Measurements from ENCODE around the gene C12orf43. TPM values are rescaled to one million over a fixed set of nuclear protein-coding genes. Genes with fewer than 3 reads are reported as not detected.
A peak's percentile ranks its signal among the peaks of the same experiment; 100 is the strongest.

C12orf43 gene
- total RNA-seq, 1 donor = 15.2 TPM

DNA sequence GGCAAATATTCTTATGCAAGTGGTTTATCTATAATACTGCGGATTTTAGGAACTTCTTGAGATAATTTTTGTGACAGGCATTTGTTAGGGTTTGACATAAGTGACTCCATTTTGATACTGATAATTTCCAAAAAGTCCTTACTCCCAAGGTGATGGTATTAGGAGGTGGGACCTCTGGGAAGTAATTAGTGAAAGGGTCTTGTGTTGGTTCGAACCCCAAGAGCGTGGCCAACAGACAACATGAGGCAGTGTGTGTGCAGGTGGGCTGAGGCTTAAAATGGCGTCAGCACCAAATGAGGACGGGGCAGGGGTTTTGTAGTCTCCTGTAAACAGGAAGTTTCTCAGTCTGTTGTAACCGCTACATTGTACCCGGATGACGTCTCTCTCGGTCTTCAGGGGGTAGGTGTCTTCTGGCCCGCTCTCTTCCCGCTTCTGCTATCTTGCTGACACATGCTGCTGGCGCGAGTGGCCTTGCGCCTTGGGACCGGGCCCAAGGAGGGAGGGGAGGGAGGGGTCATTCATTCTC is 1.7 kb upstream of the C12orf43 start:
- H3K27me3 ChIP-seq (ENCODE audit: insufficient read depth, low read length) = peaks cover 2% of the 10 kb centered on the region
- no peak for DNase-seq (ENCODE audit: insufficient read length, low spot score, missing footprints)
- H3K27ac ChIP-seq (ENCODE audit: low read depth, low read length) = no peak overlapping the region

DNA sequence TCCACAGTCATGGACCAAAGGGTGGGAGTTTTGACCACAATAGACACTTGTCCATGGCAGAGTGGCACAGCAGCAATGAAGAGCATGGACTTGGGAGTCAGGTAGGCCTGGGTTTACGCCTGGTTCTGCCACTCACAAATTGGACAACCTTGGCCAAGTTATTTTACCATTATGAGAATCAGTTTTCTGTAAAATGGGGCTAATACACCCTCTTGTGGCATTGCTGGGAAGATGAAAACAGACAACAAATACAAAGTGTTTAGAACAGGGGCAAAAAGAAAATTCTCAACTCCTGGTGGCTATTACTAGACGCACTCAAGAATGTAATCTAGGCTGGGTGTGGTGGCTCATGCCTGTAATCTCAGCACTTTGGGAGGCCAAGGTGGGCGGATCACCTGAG is 2.6 kb downstream of the C12orf43 start:
- H2AFZ ChIP-seq (ENCODE audit: low read length) = no peak overlapping the region
- H3K4me2 ChIP-seq (ENCODE audit: insufficient read depth, low read length) = no peak overlapping the region
- TF ChIP-seq, protein P1, sequence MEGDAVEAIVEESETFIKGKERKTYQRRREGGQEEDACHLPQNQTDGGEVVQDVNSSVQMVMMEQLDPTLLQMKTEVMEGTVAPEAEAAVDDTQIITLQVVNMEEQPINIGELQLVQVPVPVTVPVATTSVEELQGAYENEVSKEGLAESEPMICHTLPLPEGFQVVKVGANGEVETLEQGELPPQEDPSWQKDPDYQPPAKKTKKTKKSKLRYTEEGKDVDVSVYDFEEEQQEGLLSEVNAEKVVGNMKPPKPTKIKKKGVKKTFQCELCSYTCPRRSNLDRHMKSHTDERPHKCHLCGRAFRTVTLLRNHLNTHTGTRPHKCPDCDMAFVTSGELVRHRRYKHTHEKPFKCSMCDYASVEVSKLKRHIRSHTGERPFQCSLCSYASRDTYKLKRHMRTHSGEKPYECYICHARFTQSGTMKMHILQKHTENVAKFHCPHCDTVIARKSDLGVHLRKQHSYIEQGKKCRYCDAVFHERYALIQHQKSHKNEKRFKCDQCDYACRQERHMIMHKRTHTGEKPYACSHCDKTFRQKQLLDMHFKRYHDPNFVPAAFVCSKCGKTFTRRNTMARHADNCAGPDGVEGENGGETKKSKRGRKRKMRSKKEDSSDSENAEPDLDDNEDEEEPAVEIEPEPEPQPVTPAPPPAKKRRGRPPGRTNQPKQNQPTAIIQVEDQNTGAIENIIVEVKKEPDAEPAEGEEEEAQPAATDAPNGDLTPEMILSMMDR (IDR thresholded peaks at IDR 0.05; ENCODE audit: extremely low read depth, low read depth, low read length) = no peak
- H3K27me3 ChIP-seq (ENCODE audit: insufficient read depth, low read length) = no peaks in the 10 kb centered on the region
- peak; percentile 30 for DNase-seq (ENCODE audit: insufficient read length, low spot score, missing footprints)
- H3K4me3 ChIP-seq (ENCODE audit: insufficient read depth, low read length) = no peak overlapping the region
- no peaks in the 10 kb centered on the region for H3K9me3 ChIP-seq (ENCODE audit: low read depth, low read length)
- H3K79me2 ChIP-seq (ENCODE audit: insufficient read depth, low read length) = peaks cover 16% of the 10 kb centered on the region
- H4K20me1 ChIP-seq (ENCODE audit: insufficient read depth, low read length) = no peaks in the 10 kb centered on the region
- H3K36me3 ChIP-seq (ENCODE audit: insufficient read depth, low read length) = peaks cover 22% of the 10 kb centered on the region
- H3K4me1 ChIP-seq (ENCODE audit: insufficient read depth, low read length) = peaks cover 9% of the 10 kb centered on the region
- no peak overlapping the region for H3K27ac ChIP-seq (ENCODE audit: low read depth, low read length)

More for the DNA sequence above, 1.7 kb upstream of the C12orf43 start:
- TF ChIP-seq, protein P1 (IDR thresholded peaks at IDR 0.05; ENCODE audit: extremely low read depth, low read depth, low read length) = no peak
- H3K79me2 ChIP-seq (ENCODE audit: insufficient read depth, low read length) = peaks cover 16% of the 10 kb centered on the region
- peaks cover 9% of the 10 kb centered on the region for H3K4me1 ChIP-seq (ENCODE audit: insufficient read depth, low read length)
- no peaks in the 10 kb centered on the region for H3K36me3 ChIP-seq (ENCODE audit: insufficient read depth, low read length)
- no peak overlapping the region for H3K4me2 ChIP-seq (ENCODE audit: insufficient read depth, low read length)
- no peak overlapping the region for H3K4me3 ChIP-seq (ENCODE audit: insufficient read depth, low read length)
- no peaks in the 10 kb centered on the region for H4K20me1 ChIP-seq (ENCODE audit: insufficient read depth, low read length)
- H2AFZ ChIP-seq (ENCODE audit: low read length) = no peak overlapping the region
- no peaks in the 10 kb centered on the region for H3K9me3 ChIP-seq (ENCODE audit: low read depth, low read length)

GRCh38 chr12:121011820-121012219 is 4.5 kb downstream of the C12orf43 start:
- Histone ChIP-seq H3K36me3 (ENCODE audit: insufficient read depth, low read length) (peaks cover 27% of the 10 kb centered on the region), H3K27ac (ENCODE audit: low read depth, low read length) (no peak overlapping the region), H3K4me3 (ENCODE audit: insufficient read depth, low read length) (no peak overlapping the region), H3K4me1 (ENCODE audit: insufficient read depth, low read length) (peaks cover 9% of the 10 kb centered on the region), H2AFZ (ENCODE audit: low read length) (no peak overlapping the region), H3K4me2 (ENCODE audit: insufficient read depth, low read length) (no peak overlapping the region), H3K79me2 (ENCODE audit: insufficient read depth, low read length) (peaks cover 16% of the 10 kb centered on the region), H3K9me3 (ENCODE audit: low read depth, low read length) (no peaks in the 10 kb centered on the region), H4K20me1 (ENCODE audit: insufficient read depth, low read length) (no peaks in the 10 kb centered on the region), H3K27me3 (ENCODE audit: insufficient read depth, low read length) (no peaks in the 10 kb centered on the region)
- TF ChIP-seq, protein P1 (IDR thresholded peaks at IDR 0.05; ENCODE audit: extremely low read depth, low read depth, low read length) = no peak
- DNase-seq (ENCODE audit: insufficient read length, low spot score, missing footprints) = no peak

- DNase-seq (ENCODE audit: insufficient read length, low spot score, missing footprints) = no peak
- Histone ChIP-seq H3K4me1 (ENCODE audit: insufficient read depth, low read length) (peaks cover 9% of the 10 kb centered on the region), H3K27me3 (ENCODE audit: insufficient read depth, low read length) (no peaks in the 10 kb centered on the region), H4K20me1 (ENCODE audit: insufficient read depth, low read length) (no peaks in the 10 kb centered on the region), H3K4me2 (ENCODE audit: insufficient read depth, low read length) (no peak overlapping the region), H2AFZ (ENCODE audit: low read length) (no peak overlapping the region), H3K36me3 (ENCODE audit: insufficient read depth, low read length) (peaks cover 32% of the 10 kb centered on the region), H3K27ac (ENCODE audit: low read depth, low read length) (no peak overlapping the region), H3K4me3 (ENCODE audit: insufficient read depth, low read length) (no peak overlapping the region), H3K9me3 (ENCODE audit: low read depth, low read length) (no peaks in the 10 kb centered on the region), H3K79me2 (ENCODE audit: insufficient read depth, low read length) (peaks cover 13% of the 10 kb centered on the region)
- TF ChIP-seq, protein P1 (IDR thresholded peaks at IDR 0.05; ENCODE audit: extremely low read depth, low read depth, low read length) = no peak
Observed at GRCh38 chr12:121010860-121011259, 5.4 kb downstream of the C12orf43 start.
